HepG2 (cell line): Measurements from ENCODE around the gene TPM1. TPM values are rescaled to one million over a fixed set of nuclear protein-coding genes. Genes with fewer than 3 reads are reported as not detected.

Experiments
- E2F5 ChIP-seq: sonication (generic); formaldehyde crosslinking; conservative IDR thresholded peaks from 2 replicates; pipeline ENCODE4 v1.4.0; 2020; ENCODE audit warnings: missing genetic modification reagents
- GABPB1 ChIP-seq: IDR thresholded peaks from 2 replicates; pipeline ENCODE4 v1.6.1; 2016; ENCODE audit warnings: mild to moderate bottlenecking, missing genetic modification reagents, moderate library complexity, missing compliant biosample characterization
- HCFC1 ChIP-seq: fragments of 150-350 bp; IDR thresholded peaks from 2 replicates; pipeline ENCODE4 v1.6.1; 2014; ENCODE audit warnings: low read depth, low read length
- MBD4 ChIP-seq: IDR thresholded peaks from 2 replicates; pipeline ENCODE4 v1.6.1; 2012; ENCODE audit warnings: low read length, inconsistent platforms, borderline replicate concordance
- MED8 ChIP-seq: sonication (generic); formaldehyde crosslinking; IDR thresholded peaks from 2 replicates; pipeline ENCODE4 v1.8.1; 2023; ENCODE audit warnings: mild to moderate bottlenecking, missing genetic modification reagents; ENCODE audit not compliant: insufficient replicate concordance
- MEIS2 ChIP-seq: sonication (generic); formaldehyde crosslinking; IDR thresholded peaks from 2 replicates; pipeline ENCODE4 v1.9.0; 2021; ENCODE audit warnings: mild to moderate bottlenecking, missing genetic modification reagents
- NCOA2 ChIP-seq: sonication (generic); formaldehyde crosslinking; IDR thresholded peaks from 2 replicates; pipeline ENCODE4 v1.8.0; 2022; ENCODE audit warnings: inconsistent platforms
- PAWR ChIP-seq: sonication (generic); formaldehyde crosslinking; IDR thresholded peaks from 2 replicates; pipeline ENCODE4 v1.4.0; 2020; ENCODE audit warnings: missing genetic modification reagents, mild to moderate bottlenecking, borderline replicate concordance
- PRDM10 ChIP-seq: sonication (generic); formaldehyde crosslinking; IDR thresholded peaks from 2 replicates; pipeline ENCODE4 v1.4.0; 2020; ENCODE audit warnings: low read depth, missing genetic modification reagents
- PRPF4 ChIP-seq: fragments of 200-400 bp; formaldehyde crosslinking; IDR thresholded peaks from 2 replicates; pipeline ENCODE4 v1.6.1; 2016; ENCODE audit warnings: low read length, low read depth; ENCODE audit not compliant: poor library complexity, severe bottlenecking
- STAT5B ChIP-seq: sonication (generic); formaldehyde crosslinking; IDR thresholded peaks from 2 replicates; pipeline ENCODE4 v1.4.0; 2020; ENCODE audit warnings: missing genetic modification reagents
- ZBTB38 ChIP-seq: sonication (generic); formaldehyde crosslinking; IDR thresholded peaks from 2 replicates; pipeline ENCODE4 v1.5.1; 2020; ENCODE audit warnings: mild to moderate bottlenecking, missing genetic modification reagents
- ZBTB49 ChIP-seq: sonication (generic); formaldehyde crosslinking; IDR thresholded peaks from 2 replicates; pipeline ENCODE4 v1.4.0; 2020; ENCODE audit warnings: missing genetic modification reagents, borderline replicate concordance
- ZNF235 ChIP-seq: sonication (generic); formaldehyde crosslinking; IDR thresholded peaks from 2 replicates; pipeline ENCODE4 v1.8.1; 2023; ENCODE audit warnings: mild to moderate bottlenecking, missing genetic modification reagents, borderline replicate concordance
- ZNF264 ChIP-seq: sonication (generic); formaldehyde crosslinking; IDR thresholded peaks from 2 replicates; pipeline ENCODE4 v1.4.0; 2020; ENCODE audit warnings: missing genetic modification reagents
- ZNF615 ChIP-seq: sonication (generic); formaldehyde crosslinking; IDR thresholded peaks from 2 replicates; pipeline ENCODE4 v1.5.0; 2020; ENCODE audit warnings: mild to moderate bottlenecking, missing genetic modification reagents, borderline replicate concordance
- ZNF652 ChIP-seq: IDR thresholded peaks from 2 replicates; pipeline ENCODE4 v1.6.1; 2016; ENCODE audit warnings: low read depth, borderline replicate concordance
- ZNF773 ChIP-seq: sonication (generic); formaldehyde crosslinking; IDR thresholded peaks from 2 replicates; pipeline ENCODE4 v1.4.0; 2020; ENCODE audit warnings: missing genetic modification reagents, borderline replicate concordance
- ZNF83 ChIP-seq: sonication (generic); formaldehyde crosslinking; IDR thresholded peaks from 2 replicates; pipeline ENCODE4 v1.4.0; 2020; ENCODE audit warnings: missing genetic modification reagents, mild to moderate bottlenecking, borderline replicate concordance
- polyA plus RNA-seq, 8 experiments: library from polyadenylated mRNA; depleted of rRNA in 3 of 8; stranded (reverse) in 7 of 8; unstranded in 1 of 8; fragments of >200 nt; fragmentation: Illumina TruSeq in 4 of 8; extraction: Trizol in 4 of 8; gene quantifications; 2 replicates each; pipeline versions ENCODE4 v1.2.1 to v1.2.3, GENCODE V29; 2011 to 2016; ENCODE audit warnings: low read depth in 4 of 8, missing spikeins in 1 of 8, mixed read lengths in 1 of 8; ENCODE audit not compliant: insufficient read depth in 1 of 8
- total RNA-seq, 5 experiments: library from RNA; depleted of rRNA; stranded (reverse); fragments of >200 nt; fragmentation: Illumina TruSeq; extraction: Trizol; gene quantifications; 2 replicates each; pipeline ENCODE4 v1.2.3, GENCODE V29; 2016; ENCODE audit warnings: low read depth in 1 of 5
- TF ChIP-seq, protein P1 (sequence below): sonication (generic); formaldehyde crosslinking; IDR thresholded peaks from 2 replicates; pipeline ENCODE4 v1.9.0; 2021; ENCODE audit warnings: missing genetic modification reagents, borderline replicate concordance
- TF ChIP-seq, protein P2 (sequence below): sonication (generic); formaldehyde crosslinking; IDR thresholded peaks from 2 replicates; pipeline ENCODE4 v1.4.0; 2020; ENCODE audit warnings: mild to moderate bottlenecking, low read depth, missing genetic modification reagents

Gene TPM1
- total and polyA plus RNA-seq, 2 of the 13 experiments (the other 11 are each of a cell fraction or from before 2014, with no cell fraction given) = 98.9 to 109 TPM

GRCh38 chr15:63010920-63011693 lies 31.4 kb upstream of the TPM1 start (continued):
- TF ChIP-seq ZNF773 (CRISPR knock-in tag) (no peak), HCFC1 (no peak), ZNF83 (CRISPR knock-in tag) (no peak), ZNF264 (CRISPR knock-in tag) (no peak; the same call in 1 of the 2 replicates), ZNF615 (CRISPR knock-in tag) (no peak), E2F5 (CRISPR knock-in tag) (no peak), ZBTB38 (CRISPR knock-in tag) (no peak), NCOA2 (CRISPR knock-in tag) (peak; percentile 77), PRPF4 (no peak), STAT5B (CRISPR knock-in tag) (no peak), MEIS2 (CRISPR knock-in tag) (0 out of 2 replicates have a peak, but pooled peaks have one; percentile 26), PAWR (CRISPR knock-in tag) (no peak), ZNF235 (CRISPR knock-in tag) (no peak), MED8 (CRISPR knock-in tag) (no peak), ZBTB49 (CRISPR knock-in tag) (no peak), ZNF652 (CRISPR knock-in tag) (no peak; the same call in 1 of the 2 replicates), MBD4 (no peak), GABPB1 (CRISPR knock-in tag) (peak; percentile 23; the same call in 1 of the 2 replicates), PRDM10 (CRISPR knock-in tag) (no peak)
- TF ChIP-seq, protein P1, sequence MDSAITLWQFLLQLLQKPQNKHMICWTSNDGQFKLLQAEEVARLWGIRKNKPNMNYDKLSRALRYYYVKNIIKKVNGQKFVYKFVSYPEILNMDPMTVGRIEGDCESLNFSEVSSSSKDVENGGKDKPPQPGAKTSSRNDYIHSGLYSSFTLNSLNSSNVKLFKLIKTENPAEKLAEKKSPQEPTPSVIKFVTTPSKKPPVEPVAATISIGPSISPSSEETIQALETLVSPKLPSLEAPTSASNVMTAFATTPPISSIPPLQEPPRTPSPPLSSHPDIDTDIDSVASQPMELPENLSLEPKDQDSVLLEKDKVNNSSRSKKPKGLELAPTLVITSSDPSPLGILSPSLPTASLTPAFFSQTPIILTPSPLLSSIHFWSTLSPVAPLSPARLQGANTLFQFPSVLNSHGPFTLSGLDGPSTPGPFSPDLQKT (CRISPR knock-in tag) = no peak
- TF ChIP-seq, protein P2, sequence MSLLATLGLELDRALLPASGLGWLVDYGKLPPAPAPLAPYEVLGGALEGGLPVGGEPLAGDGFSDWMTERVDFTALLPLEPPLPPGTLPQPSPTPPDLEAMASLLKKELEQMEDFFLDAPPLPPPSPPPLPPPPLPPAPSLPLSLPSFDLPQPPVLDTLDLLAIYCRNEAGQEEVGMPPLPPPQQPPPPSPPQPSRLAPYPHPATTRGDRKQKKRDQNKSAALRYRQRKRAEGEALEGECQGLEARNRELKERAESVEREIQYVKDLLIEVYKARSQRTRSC = no peak
